ENCODE results near the gene NLK.

The NLK gene

GRCh38 chr17:28041068-28041843 lies 1.2 kb upstream of the NLK start:
- DNase-seq, result peak; percentile 99

- no peak for DNase-seq
Observed at GRCh38 chr17:28041844-28042656, 427 bp upstream of the NLK start.

GRCh38 chr17:28042721-28043291 lies 329 bp downstream of the NLK start:
- no peak for DNase-seq

DNA sequence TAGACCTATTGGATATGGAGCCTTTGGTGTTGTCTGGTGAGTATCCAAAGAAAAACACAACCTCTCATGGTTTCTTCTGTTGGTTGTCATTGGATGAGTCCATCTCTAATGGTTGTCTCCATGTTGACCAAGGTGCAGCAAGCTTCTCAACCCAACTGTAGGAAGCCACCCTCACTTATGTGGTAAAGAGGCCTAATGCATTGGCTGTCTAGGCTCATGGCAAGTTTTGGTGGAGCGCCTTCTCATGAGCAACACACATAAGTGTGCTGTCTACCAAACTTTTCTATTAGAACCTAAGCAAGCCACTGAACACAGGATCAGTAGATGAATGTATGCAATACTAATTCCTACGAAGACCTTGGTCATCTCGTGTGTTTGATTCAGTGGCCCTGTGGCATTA lies 819 bp downstream of the NLK start:
- no peak for DNase-seq

DNA sequence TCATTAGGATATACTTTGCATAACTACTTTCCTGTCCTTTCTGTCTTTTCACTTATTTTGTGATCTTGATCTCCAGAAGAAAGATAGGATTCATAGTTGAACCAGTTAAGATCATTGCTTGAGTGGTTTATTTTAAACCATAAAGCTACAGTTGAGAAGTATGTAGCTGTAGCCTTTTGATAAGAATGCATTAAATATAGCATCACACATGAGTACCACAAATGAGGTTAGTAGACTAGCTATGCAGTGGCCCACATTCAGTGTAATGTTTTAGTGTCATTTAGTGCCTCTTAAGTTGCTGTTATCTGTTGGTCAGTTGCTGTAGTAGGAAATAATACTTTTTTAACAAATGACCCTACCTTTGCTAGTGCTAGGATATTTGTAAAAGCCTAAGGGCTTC lies 1.3 kb downstream of the NLK start:
- DNase-seq, result no peak

- DNase-seq, result no peak
Observed at GRCh38 chr17:28045304-28045703, 2.8 kb downstream of the NLK start.

DNA sequence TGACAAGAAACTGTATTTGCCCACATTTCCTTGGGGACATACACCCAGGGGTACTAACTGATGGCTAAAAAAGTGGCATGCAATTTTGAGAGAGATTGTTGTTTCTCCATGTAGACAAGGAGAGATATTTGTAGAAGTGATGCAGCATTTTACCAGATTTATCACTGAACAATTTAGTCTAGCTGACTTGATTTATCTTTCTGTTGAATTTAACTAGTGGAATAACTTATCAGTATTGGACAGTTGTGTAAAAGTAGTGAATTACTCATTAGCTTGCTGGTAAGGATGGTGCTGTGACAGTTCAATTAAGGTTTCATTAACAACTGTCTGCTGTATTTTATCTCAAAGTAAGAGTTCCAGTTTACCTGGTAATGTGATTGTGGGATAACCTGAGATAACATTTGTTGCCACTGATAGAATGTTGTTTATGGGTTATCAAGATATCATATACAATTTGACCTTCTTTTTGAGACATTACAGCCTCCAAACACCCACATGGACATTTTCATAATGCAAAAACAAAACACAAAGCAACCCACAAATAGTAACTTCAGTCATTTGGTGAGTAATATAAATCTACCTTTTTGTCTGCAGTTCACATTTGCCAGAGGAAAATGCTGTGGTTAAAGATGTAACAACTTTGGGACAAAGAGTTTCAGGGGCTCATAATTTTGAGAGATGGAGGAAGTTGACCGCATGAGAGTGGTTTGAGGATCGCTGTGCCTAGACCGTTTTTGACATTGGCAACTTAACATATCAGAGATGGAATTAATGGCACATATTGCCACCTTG lies 3.8 kb downstream of the NLK start:
- DNase-seq, result no peak

GRCh38 chr17:28047806-28048205 lies 5.3 kb downstream of the NLK start:
- no peak for DNase-seq

- no peak for DNase-seq
Observed at GRCh38 chr17:28049071-28049470, 6.6 kb downstream of the NLK start.

- no peak for DNase-seq
Observed at GRCh38 chr17:28053044-28053670, 10.7 kb downstream of the NLK start.

- DNase-seq, result no peak
Observed at GRCh38 chr17:28053725-28054124, 11.2 kb downstream of the NLK start.

DNA sequence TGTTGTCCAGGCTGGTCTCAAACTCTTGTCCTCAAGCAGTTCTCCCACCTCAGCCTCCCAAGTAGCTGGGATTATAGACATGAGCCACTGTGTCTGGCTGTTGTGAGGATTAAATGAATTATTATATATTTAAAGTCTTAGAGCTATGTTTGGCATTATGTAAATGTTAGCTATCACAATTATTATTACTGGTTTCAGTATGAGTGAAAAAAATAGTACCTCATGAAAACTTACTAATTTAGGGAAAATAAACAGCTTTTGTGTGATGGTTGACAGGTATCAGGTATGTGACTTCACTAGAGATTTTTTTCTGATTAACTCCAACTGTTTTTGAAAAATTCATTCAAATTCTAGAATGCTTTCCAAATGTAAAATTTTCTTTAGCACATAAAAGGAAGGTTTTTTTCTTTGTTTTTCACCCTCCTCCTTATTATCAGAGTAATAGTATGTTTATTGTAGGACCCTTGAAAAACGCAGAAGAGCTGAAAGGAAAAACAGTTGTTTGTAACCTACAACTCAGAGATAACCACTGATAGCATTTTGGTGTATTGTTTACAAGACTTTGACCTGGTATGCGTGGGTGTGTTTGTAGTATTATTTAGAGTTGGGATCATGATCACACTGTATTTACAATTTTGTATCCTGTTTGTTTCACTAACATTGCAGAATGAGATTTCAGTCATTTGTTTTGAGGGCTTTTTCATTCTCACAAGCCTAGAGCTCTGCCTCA lies 13.2 kb downstream of the NLK start:
- no peak for DNase-seq

DNA sequence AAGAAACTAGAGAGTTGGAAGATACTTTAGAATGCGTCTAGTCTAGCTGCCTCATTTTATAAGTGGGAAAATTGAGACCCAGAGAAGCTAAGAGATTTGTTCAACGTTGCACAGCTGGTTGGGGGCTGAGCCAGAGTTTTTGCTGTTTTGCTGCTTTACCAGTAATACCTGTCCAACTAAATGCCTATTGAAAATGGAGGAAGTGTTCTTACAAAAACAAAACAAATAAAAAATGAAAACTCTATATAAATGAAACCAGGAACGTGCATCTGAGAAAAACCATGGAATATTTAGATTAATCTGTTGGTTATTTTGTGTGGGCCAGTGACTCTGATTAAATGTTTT lies 13.8 kb downstream of the NLK start:
- no peak for DNase-seq

- DNase-seq, result no peak
Observed at GRCh38 chr17:28057731-28058246, 15.3 kb downstream of the NLK start.

DNA sequence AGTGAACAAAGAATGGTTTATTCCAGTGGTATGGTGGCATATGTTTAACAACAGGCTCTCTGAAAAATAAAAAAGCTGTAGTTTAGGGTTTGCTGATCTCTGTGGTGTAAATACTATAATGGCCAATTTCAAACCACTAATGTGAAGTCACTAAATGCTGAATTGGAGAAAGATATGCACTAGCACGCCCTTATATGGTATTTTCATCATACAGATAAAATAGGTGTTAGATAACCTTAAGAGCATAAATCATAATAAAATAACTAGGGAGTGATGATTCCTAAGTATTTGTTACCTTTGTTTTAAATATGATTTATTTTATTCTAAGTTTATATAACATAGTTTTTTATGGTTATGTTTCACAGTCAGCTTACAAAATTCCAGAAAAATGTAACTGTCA lies 17.2 kb downstream of the NLK start:
- DNase-seq, result no peak

DNA sequence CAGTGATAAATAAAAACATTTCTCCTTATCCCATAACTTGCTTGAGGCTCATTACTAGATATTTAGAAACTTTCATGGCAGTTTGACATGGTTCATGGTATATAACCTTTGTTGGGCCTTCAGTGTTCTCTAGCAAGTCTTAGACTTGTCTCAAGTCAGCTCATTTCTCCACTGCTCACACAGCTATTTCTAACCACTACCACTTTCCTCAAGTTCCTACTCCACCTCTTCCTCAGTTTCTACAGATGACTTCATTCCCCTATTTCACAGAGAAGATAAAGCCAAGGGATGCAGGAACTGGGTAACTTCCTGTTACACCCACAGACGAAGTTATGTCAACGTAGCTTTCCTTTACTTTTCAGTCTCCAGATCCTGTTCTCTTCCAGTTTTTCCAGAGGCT lies 23.2 kb downstream of the NLK start:
- DNase-seq, result no peak

GRCh38 chr17:28069061-28069460 lies 26.6 kb downstream of the NLK start:
- no peak for DNase-seq

- no peak for DNase-seq
Observed at GRCh38 chr17:28071179-28071578, 28.7 kb downstream of the NLK start.

DNA sequence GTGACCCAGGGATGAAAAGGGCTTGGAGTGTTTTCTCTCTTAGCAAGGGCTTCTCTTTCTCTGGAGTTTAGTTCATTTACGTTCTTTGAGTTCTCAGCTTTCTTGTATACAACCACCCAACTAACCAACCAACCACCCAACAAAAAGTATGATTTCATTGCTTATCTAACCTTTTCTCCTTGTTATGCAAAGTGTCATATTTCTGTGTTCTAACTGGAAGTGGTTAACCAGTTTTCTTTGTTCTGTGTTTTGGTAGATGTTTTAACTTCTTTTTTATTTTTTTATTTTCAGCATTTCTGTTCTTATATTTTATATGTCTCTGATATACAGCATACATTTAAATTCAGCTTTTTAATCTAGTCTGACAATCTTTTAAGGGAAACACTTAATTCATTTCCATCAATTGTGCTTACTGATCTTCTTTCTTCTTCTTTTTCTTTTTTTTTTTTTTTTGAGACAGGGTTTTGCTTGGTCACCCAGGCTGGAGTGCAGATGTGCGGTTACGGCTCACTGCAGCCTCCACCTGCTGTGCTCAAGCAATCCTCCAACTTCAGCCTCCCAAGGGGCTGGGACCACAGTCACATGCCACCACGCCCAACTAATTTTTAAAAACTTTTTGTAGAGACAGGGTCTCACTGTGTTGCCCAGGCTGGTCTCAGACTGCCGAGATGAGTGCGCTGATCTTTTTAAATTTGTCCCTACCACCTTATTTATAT lies 29.6 kb downstream of the NLK start:
- peak; percentile 25 for DNase-seq

- DNase-seq, result no peak
Observed at GRCh38 chr17:28072936-28073533, 30.6 kb downstream of the NLK start.

- DNase-seq, result no peak
Observed at GRCh38 chr17:28074010-28074409, 31.5 kb downstream of the NLK start.
